Uterus (tissue), 2 donors: ENCODE data around the gene ZBTB46.

Experiments
- POLR2A ChIP-seq, 2 donors: fragments of 450-650 bp; IDR thresholded peaks; one replicate each; pipeline ENCODE4 v1.6.1; 2016; ENCODE audit warnings: antibody characterized with exemption in 2 of 2, mild to moderate bottlenecking in 1 of 2, moderate library complexity in 1 of 2
- TF ChIP-seq, protein P1 (sequence below), 4 experiments: fragments of 200-600 bp in 2 of 4; fragments of 450-650 bp in 2 of 4; sonication (generic) in 2 of 4; IDR thresholded peaks; one replicate each; pipeline ENCODE4 v1.5.1; 2016 to 2019; ENCODE audit warnings: antibody characterized with exemption in 4 of 4, mild to moderate bottlenecking in 2 of 4, moderate library complexity in 1 of 4

DNA sequence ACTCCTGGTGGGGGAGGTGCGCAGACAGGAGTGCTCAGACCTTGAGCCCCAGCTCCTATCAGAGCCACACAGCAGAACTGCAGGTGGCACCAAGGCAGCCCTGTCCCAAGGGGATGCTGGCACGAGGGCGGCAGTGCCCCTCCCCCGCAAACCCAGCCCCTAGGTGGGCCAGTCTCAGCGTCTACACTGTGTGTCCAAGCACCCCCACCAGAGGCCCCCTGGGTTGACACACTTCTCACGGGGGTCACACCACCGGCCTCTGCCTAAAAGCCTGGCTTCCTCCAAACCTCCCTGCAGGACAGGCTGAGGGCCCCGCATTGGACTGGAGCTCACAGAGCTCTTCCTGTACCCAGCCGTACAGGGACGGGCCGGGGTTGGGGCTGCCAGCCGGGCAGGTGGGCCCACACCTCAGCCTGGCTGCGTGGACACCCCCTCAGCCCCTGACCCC, 83.4 kb downstream of the ZBTB46 start:
- TF ChIP-seq POLR2A (IDR thresholded peaks at IDR 0.05) = no peak
- TF ChIP-seq, protein P1, sequence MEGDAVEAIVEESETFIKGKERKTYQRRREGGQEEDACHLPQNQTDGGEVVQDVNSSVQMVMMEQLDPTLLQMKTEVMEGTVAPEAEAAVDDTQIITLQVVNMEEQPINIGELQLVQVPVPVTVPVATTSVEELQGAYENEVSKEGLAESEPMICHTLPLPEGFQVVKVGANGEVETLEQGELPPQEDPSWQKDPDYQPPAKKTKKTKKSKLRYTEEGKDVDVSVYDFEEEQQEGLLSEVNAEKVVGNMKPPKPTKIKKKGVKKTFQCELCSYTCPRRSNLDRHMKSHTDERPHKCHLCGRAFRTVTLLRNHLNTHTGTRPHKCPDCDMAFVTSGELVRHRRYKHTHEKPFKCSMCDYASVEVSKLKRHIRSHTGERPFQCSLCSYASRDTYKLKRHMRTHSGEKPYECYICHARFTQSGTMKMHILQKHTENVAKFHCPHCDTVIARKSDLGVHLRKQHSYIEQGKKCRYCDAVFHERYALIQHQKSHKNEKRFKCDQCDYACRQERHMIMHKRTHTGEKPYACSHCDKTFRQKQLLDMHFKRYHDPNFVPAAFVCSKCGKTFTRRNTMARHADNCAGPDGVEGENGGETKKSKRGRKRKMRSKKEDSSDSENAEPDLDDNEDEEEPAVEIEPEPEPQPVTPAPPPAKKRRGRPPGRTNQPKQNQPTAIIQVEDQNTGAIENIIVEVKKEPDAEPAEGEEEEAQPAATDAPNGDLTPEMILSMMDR (IDR thresholded peaks at IDR 0.05) = no peak
